B cell (primary cell): ENCODE results near the gene ELMO1.

Experiments used
- CTCF ChIP-seq: fragments of 200-600 bp; IDR thresholded peaks from one replicate; pipeline ENCODE4 v1.8.0; 2022; ENCODE audit warnings: antibody characterized with exemption, mild to moderate bottlenecking
- EZH2 ChIP-seq: IDR thresholded peaks from 2 replicates; pipeline ENCODE4 v1.6.1; 2012; ENCODE audit warnings: borderline replicate concordance, low read depth, mild to moderate bottlenecking, moderate library complexity, low read length; ENCODE audit not compliant: insufficient read depth, poor library complexity, severe bottlenecking

GRCh38 chr7:37433166-37433565, 15.5 kb downstream of the ELMO1 start:
- TF ChIP-seq CTCF (no peak), EZH2 (no peak)
